Osteoblast (primary cell): Measurements from ENCODE around the gene SLC22A7. TPM values are rescaled to one million over a fixed set of nuclear protein-coding genes. Genes with fewer than 3 reads are reported as not detected.

Experiments used
- DNase-seq: peaks from one replicate; pipeline ENCODE4 v3.0.0; 2011; ENCODE audit warnings: low spot score, mixed read lengths; ENCODE audit not compliant: insufficient read length; ENCODE audit errors: missing footprints
- H2AFZ ChIP-seq: 2 replicates; pipeline ENCODE4 v1.6.0; 2011; ENCODE audit warnings: mild to moderate bottlenecking, low read length
- H3K27ac ChIP-seq: 2 replicates; pipeline ENCODE4 v1.5.1; 2011; ENCODE audit warnings: mild to moderate bottlenecking, low read depth, low read length, moderate library complexity
- H3K27me3 ChIP-seq: 2 replicates; pipeline ENCODE4 v1.6.0; 2012; ENCODE audit warnings: mild to moderate bottlenecking, control low read depth, inconsistent platforms, low read length, moderate library complexity; ENCODE audit not compliant: insufficient read depth
- H3K36me3 ChIP-seq: 2 replicates; pipeline ENCODE4 v1.5.1; 2011; ENCODE audit warnings: mild to moderate bottlenecking, low read length, control low read depth, moderate library complexity; ENCODE audit not compliant: insufficient read depth
- H3K4me1 ChIP-seq: 2 replicates; pipeline ENCODE4 v1.5.1; 2011; ENCODE audit warnings: mild to moderate bottlenecking, low read length, control low read depth, moderate library complexity; ENCODE audit not compliant: insufficient read depth
- H3K4me2 ChIP-seq: 2 replicates; pipeline ENCODE4 v1.6.0; 2011; ENCODE audit warnings: mild to moderate bottlenecking, low read length; ENCODE audit not compliant: insufficient read depth
- H3K4me3 ChIP-seq: fragments of 200-600 bp; sonication (generic); 3 replicates; pipeline ENCODE4 v1.5.1; 2012; ENCODE audit warnings: mild to moderate bottlenecking, low read length, inconsistent platforms; ENCODE audit not compliant: insufficient read depth
- H3K79me2 ChIP-seq: 2 replicates; pipeline ENCODE4 v1.6.0; 2012; ENCODE audit warnings: mild to moderate bottlenecking, low read length, control low read depth, inconsistent platforms; ENCODE audit not compliant: insufficient read depth
- H3K9me3 ChIP-seq: 2 replicates; pipeline ENCODE4 v1.5.1; 2011; ENCODE audit warnings: low read depth, low read length, control low read depth
- H4K20me1 ChIP-seq: 2 replicates; pipeline ENCODE4 v1.6.0; 2012; ENCODE audit warnings: mild to moderate bottlenecking, low read length, control low read depth; ENCODE audit not compliant: insufficient read depth
- CTCF ChIP-seq: IDR thresholded peaks from 2 replicates; pipeline ENCODE4 v1.5.1; 2011; ENCODE audit warnings: mild to moderate bottlenecking, low read depth, low read length, moderate library complexity; ENCODE audit errors: extremely low read depth
- total RNA-seq: library from RNA; depleted of rRNA; stranded (reverse); fragments of >200 nt; gene quantifications from 2 replicates; pipeline ENCODE4 v1.2.3, GENCODE V29; 2012

Gene SLC22A7
- total RNA-seq, 1 donor = not detected

GRCh38 chr6:43277643-43278523 is 20.2 kb upstream of the SLC22A7 start:
- Histone ChIP-seq H2AFZ (peak overlapping the region; percentile 71), H3K36me3 (no peaks in the 10 kb centered on the region), H3K27me3 (peaks cover 20% of the 10 kb centered on the region), H3K4me1 (peaks cover 17% of the 10 kb centered on the region), H3K9me3 (no peaks in the 10 kb centered on the region), H3K4me3 (no peak overlapping the region), H3K4me2 (peak overlapping the region; percentile 33), H3K79me2 (no peaks in the 10 kb centered on the region), H3K27ac (peak overlapping the region; percentile 68), H4K20me1 (no peaks in the 10 kb centered on the region)
- no peak for TF ChIP-seq CTCF
- peak; percentile 94 for DNase-seq

- Histone ChIP-seq H2AFZ (peak overlapping the region; percentile 71), H3K27ac (peak overlapping the region; percentile 68), H3K27me3 (peaks cover 16% of the 10 kb centered on the region)
Observed at GRCh38 chr6:43278524-43279078, 19.5 kb upstream of the SLC22A7 start.

GRCh38 chr6:43280234-43280633 is 17.8 kb upstream of the SLC22A7 start:
- Histone ChIP-seq H4K20me1 (no peaks in the 10 kb centered on the region), H3K36me3 (no peaks in the 10 kb centered on the region), H3K4me2 (no peak overlapping the region), H3K4me1 (peaks cover 17% of the 10 kb centered on the region), H3K9me3 (no peaks in the 10 kb centered on the region), H3K27me3 (peaks cover 5% of the 10 kb centered on the region), H3K79me2 (no peaks in the 10 kb centered on the region), H2AFZ (no peak overlapping the region), H3K27ac (no peak overlapping the region), H3K4me3 (no peak overlapping the region)
- TF ChIP-seq CTCF = no peak
- peak; percentile 41 for DNase-seq

More at GRCh38 chr6:43278524-43279078, 19.5 kb upstream of the SLC22A7 start:
- Histone ChIP-seq H3K9me3 (no peaks in the 10 kb centered on the region), H3K4me3 (no peak overlapping the region), H4K20me1 (no peaks in the 10 kb centered on the region), H3K36me3 (no peaks in the 10 kb centered on the region), H3K4me1 (peaks cover 17% of the 10 kb centered on the region), H3K4me2 (peak overlapping the region; percentile 33), H3K79me2 (no peaks in the 10 kb centered on the region)
- DNase-seq = peak; percentile 98
- TF ChIP-seq CTCF = no peak

GRCh38 chr6:43282060-43282459 is 16.0 kb upstream of the SLC22A7 start:
- TF ChIP-seq CTCF = no peak
- Histone ChIP-seq H3K9me3 (no peaks in the 10 kb centered on the region), H2AFZ (no peak overlapping the region), H3K27ac (no peak overlapping the region), H3K79me2 (no peaks in the 10 kb centered on the region), H3K4me2 (no peak overlapping the region), H3K27me3 (peaks cover 5% of the 10 kb centered on the region), H3K4me1 (peaks cover 19% of the 10 kb centered on the region), H3K4me3 (no peak overlapping the region), H3K36me3 (no peaks in the 10 kb centered on the region), H4K20me1 (no peaks in the 10 kb centered on the region)
- peak; percentile 51 for DNase-seq
